HFF-Myc (cell line): ENCODE results near the gene POU2F3.

ENCODE experiments used
- DNase-seq: peaks from one replicate; pipeline ENCODE4 v3.0.0-alpha.2; 2011; ENCODE audit warnings: low read depth; ENCODE audit errors: extremely low read depth
- H3K4me3 ChIP-seq: replicated peaks from 2 replicates; pipeline ENCODE4 v1.5.1; 2011; ENCODE audit warnings: low read depth, mild to moderate bottlenecking, control low read depth, low read length
- CTCF ChIP-seq: IDR thresholded peaks from 2 replicates; pipeline ENCODE4 v1.5.1; 2012; ENCODE audit warnings: mild to moderate bottlenecking, low read depth, low read length, control low read depth; ENCODE audit errors: missing control alignments

Gene POU2F3

GRCh38 chr11:120259988-120260565 lies 20.1 kb downstream of the POU2F3 start:
- TF ChIP-seq CTCF, result no peak

GRCh38 chr11:120260616-120261015 lies 20.7 kb downstream of the POU2F3 start:
- DNase-seq, result no peak
- no peak for TF ChIP-seq CTCF

More at GRCh38 chr11:120259988-120260565, 20.1 kb downstream of the POU2F3 start:
- DNase-seq, result no peak
- no peak overlapping the region for H3K4me3 ChIP-seq

GRCh38 chr11:120261321-120261720 lies 21.4 kb downstream of the POU2F3 start:
- DNase-seq, result no peak
- no peak for TF ChIP-seq CTCF
- H3K4me3 ChIP-seq, result no peak overlapping the region

More at GRCh38 chr11:120260616-120261015, 20.7 kb downstream of the POU2F3 start:
- no peak overlapping the region for H3K4me3 ChIP-seq

GRCh38 chr11:120261931-120262330 lies 22.0 kb downstream of the POU2F3 start:
- no peak for TF ChIP-seq CTCF
- no peak for DNase-seq
- H3K4me3 ChIP-seq, result no peak overlapping the region

GRCh38 chr11:120267319-120267718 lies 27.4 kb downstream of the POU2F3 start:
- TF ChIP-seq CTCF, result no peak
- no peak for DNase-seq
- H3K4me3 ChIP-seq, result no peak overlapping the region

GRCh38 chr11:120268686-120269085 lies 28.7 kb downstream of the POU2F3 start:
- no peak overlapping the region for H3K4me3 ChIP-seq
- no peak for DNase-seq
- no peak for TF ChIP-seq CTCF

GRCh38 chr11:120270386-120270785 lies 30.4 kb downstream of the POU2F3 start:
- DNase-seq, result no peak
- no peak for TF ChIP-seq CTCF
- no peak overlapping the region for H3K4me3 ChIP-seq
